CD4-positive, alpha-beta T cell treated with Interleukin-15 for 4 hours (primary cell): ENCODE results near the gene OR4D2.

Experiments
- DNase-seq: peaks from one replicate; pipeline ENCODE4 v3.0.0-alpha.2; 2020; ENCODE audit warnings: low spot score

Gene OR4D2

DNA sequence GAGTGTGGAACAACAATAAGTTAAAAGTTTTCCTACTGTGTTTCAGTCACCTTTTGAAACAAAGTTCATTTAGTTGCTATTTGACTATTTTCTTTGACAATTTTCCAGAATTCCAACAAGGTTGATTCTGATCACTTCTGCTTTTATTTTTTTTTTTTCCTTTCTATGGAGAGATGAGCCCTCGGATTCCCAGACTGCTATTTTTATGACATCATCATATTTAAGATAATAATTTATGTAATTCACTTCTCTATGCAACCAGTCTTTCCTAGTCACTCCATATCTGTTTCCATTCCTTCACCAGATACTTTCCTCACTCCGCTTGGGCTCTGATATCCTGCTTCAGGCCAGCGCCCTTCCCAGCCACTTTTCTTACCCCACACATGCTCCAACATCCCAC lies 8.1 kb downstream of the OR4D2 start:
- DNase-seq: no peak

DNA sequence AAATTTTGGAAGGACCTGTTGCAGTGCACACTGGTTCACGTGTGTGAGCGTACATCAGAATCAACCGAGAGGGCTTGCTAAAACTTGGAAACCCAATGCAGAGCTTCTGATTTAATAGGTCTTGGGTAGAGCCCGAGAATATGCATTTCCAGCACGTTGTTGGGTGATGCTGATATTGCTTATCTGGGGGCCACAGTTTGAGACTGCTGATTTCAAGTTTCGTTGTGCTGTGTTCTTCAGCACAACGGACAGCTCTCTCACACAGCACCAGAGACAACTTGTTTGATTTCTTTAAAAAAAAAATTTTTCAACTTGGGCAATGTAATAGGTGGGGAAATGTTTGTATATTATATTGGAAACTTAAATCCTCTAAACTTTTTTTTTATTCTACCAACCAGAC lies 9.4 kb downstream of the OR4D2 start:
- DNase-seq: no peak

DNA sequence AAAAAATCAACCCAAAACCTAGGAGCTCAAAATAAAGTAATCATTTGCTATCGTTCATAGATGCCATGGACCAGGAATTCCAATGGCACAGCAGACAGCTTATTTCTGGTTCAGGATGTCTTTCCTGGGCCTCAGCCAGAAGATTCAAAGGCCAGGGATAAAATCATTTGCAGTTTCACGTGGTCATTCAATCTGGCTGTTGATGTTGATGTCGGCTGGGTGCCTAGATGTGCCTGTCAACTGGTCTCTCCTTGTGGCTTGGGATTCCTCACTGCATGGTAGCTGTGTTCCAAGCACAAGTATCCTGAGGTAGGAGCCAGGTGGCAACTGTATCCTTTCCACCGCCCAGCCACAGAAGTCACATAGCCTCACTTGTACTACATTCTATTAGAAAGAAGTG lies 15.0 kb downstream of the OR4D2 start:
- DNase-seq: no peak

DNA sequence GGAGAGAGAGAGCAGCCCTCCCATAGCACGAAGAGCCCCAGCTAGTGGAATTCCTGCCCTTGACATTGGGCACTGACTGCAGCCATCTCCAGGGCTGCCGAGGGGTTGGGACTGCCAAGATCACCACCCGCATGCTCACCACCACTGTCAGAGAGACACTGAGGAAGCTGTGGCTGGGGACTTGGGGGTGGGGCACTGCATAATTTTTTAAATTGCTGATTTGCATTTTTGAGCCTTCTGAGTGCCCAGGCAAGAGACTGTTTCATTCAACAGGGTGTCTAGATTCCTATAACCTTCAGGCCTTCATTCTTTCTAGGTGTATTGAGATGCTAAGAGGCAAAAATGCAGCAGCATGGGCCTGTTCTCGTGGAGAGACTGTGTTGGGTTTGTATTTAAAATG lies 16.7 kb downstream of the OR4D2 start:
- no peak for DNase-seq

DNA sequence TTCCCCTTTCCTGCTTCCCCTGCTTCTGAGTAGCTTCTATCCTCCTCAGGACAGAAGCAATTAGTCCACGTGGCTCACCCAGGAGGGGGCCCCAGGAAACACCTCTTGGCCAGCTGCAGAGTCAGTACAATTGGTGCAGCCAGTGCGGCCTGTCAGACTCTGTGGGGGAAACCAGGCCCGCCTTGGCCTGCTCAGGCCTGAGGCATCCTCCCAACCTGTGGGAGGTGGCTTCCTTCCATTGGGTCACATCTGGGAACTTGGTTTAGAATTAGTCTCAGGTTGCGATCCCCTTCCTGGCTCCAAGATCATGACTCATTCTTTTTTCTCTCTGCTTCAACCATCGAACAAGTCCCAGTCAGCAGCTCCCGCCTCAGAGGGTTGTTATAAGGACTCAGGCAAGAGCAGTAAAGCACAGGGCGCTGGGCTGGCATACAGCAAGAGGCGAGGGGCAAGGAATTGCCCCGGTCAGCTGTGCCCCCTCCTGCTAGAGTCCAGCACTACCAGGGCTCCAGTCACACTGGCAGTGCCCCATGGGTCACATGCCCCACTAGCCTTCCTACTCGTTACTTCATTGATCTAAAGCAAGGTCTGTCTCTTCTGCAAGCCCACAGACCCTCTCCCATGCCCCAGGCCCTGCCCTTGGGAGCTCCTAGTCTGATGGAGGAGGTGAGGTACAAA lies 17.7 kb downstream of the OR4D2 start:
- DNase-seq: no peak

DNA sequence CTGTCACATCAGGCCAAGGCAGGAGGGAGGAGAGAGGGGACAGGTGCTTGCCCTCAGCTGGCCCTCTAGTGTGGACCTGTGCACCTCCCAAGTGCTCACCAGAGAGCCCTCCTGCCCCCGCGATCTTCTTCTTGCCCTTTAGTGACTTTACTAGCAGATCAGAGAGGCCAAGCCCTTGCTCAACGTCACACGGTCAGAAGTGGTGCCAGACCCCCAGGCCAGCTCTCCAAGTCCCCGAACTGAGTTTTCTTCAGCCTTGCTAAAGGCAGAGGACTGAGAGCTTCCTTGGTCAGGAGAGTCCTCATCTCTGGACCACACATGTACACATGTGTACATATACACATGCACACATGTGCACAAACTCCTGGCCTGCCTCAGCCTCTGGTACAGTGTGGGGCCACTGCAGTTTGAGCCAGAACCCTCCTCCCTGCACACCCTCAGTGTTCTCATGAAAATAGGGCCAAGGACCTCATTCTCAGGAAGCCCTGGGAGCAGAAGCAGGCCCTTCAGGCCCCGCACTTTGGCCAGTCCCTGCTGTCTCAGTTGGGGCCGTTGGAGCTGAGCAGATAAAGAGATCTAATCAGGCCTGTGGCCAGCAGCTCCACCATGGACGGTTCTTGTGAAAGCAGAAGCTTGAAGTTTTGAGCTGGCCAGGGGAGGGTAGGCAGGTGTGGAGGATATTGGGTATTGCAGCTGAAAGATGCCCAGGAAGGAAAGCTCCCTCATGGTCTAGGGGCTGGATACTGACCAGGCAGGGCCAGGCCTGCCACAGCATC lies 18.4 kb downstream of the OR4D2 start:
- DNase-seq: no peak

DNA sequence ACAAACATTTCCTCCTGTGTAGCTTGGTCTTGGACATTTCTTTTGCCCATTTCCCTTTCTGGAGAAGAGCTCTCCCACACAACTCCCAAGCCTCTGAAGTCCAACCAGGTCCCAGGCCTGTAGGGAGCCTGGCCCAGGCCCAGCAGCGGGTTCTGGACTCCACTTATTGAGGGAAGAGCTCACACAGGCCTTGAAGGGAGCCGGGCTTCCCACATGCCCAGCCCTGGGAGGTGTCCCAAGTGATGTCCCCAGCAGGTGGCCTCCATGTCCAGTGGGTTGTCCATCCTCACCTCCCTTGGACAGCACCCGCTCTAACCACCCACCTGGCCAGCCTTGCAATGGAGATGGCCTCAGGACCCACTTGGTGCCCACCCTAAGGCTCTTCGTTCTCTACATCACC lies 19.8 kb downstream of the OR4D2 start:
- DNase-seq: no peak

DNA sequence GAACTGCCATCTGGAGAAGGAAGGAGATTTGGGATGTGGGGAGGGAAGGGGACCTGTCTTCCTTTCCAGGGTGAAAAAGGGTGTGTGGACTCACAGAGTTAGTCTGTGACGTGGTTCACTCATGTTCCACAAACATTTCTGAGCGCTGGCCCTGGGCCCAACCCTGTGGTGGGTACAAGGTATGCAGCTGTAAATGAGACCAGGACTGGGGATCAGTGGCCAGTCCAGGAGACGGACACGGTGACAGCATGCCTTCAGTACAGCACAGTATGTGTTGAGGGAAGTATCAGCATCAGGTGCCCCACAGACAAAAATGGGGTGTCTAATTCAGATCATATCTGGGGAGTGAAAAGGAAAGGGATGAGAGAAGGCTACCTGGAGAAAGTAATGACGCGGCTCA lies 20.3 kb downstream of the OR4D2 start:
- DNase-seq: no peak

DNA sequence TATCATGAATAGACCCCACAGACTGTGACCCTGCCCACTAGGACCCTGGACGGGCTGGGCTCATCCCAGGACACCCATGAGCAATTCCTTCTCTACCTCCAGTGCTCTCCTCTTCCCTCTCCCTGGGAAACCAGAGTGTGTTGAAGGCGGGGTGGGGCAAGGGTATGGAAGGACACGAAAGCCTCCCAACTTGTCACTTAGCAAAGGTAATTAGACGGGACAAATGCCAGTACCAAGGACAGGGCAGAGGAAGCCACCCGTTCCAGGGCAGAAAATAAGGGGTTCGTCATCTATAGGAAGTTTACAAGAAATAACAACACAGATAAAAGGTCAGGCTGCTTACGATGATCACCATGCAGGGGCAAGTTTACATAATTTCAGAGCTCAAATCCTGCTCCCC lies 20.9 kb downstream of the OR4D2 start:
- no peak for DNase-seq

DNA sequence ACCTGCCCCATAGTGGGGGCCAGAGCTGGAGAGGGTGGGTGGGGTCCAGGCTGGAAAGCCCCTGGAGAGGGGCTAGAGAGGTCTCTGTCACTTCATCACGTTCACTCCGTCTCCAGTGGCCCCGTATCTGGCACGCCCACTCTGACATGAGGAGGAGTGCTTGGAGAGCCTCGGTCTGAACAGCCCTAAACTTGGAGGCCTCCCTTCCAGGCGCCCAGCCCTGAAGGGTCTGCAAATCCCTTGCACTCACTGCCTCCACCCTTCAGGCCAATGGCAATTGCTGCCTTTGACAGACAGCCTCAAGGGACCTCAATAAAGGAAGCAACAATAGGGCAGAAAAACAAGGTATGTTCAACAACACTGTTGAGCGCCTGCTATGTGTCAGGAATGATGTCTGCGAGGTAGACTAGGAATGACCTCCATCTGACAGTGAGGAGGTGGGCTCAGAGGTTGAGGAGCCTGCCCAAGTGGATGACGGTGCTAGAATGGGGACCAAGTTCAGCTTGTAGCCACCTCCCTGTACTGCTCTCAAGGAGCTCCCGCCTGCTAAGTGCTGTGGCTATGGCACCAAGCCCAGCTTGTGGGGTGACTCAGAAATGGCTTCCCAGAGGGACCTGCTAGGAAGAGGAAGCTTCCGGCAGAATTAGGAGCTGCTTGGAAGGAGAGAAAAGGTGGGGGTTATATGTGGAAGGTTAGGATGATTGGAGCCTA lies 22.8 kb downstream of the OR4D2 start:
- DNase-seq: no peak

DNA sequence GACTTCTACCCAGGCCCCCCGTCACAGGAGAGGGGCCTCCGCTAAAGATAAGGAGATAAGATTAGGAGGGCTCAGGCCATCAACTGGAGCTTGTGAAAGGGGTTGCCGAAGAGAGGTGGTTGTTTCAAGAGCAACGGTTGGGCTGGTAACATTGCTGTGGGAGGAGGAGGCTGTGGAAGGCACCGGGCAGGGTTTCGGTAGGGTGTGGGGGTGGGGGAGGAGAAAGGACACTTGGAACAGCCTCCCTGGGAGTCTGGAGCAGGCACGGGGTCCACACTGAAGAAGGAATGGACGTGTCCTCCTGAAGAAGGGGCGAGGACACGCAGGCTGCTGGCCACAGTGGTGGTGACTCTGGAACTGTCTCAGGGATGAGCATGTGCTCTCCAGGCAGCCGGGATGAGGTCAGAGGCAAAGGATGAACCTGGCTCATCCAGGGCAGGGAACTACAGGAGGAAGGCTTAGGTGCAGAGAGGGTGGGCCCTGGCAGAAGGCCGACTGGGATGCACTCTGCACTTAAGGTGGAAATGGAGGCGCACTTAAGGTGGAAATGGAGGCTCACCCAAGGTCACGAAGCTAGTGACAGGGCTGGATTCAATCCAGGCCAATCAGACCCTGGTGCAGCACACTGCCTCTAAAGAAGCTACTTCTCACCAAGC lies 24.6 kb downstream of the OR4D2 start:
- no peak for DNase-seq

DNA sequence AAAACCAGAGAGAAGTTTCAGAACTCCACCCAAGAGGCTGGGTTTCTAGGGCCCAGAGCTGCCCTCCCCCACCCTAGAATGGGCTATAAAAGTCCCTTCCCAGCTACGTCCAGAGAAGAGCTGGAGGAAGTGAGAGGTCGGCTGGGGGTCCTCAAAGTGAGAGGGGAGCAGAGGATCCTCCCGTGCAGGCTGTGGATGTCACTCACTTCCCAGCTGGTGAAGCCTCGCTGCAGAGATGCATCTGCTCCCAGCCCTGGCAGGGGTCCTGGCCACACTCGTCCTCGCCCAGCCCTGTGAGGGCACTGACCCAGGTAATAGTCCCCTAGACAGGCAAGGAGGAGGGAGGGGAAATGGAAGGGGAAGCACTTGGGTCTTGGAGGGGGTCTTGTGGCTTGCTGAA lies 25.8 kb downstream of the OR4D2 start, which contains the start of gene EPX:
Gene EPX, plus strand, starts transcription at position 115 of the 400 bp plus-strand sequence. Its CDS starts 121 bp downstream, at position 236.
- no peak for DNase-seq

DNA sequence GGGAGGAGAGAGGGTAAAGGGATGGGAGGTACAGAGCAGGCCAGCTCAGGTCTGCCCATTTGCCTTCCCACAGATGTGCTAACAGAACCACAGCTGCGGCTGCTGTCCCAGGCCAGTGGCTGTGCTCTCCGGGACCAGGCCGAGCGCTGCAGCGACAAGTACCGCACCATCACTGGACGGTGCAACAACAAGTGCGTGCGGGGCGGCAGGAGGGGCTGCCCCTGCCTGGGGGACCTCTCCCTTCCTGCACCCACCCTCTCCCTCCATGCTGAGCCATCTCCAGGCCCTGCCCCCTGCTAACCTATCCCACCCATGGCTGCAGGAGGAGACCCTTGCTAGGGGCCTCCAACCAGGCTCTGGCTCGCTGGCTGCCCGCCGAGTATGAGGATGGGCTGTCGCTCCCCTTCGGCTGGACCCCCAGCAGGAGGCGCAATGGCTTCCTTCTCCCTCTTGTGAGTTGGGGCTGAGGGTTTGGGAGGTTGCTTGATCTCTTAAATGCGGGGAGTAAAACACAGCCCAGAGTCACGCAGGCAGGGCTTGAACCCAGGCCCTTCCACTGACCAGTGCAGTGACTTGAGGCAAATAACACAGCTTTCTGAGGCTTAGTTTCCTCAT lies 27.0 kb downstream of the OR4D2 start:
- DNase-seq: no peak

DNA sequence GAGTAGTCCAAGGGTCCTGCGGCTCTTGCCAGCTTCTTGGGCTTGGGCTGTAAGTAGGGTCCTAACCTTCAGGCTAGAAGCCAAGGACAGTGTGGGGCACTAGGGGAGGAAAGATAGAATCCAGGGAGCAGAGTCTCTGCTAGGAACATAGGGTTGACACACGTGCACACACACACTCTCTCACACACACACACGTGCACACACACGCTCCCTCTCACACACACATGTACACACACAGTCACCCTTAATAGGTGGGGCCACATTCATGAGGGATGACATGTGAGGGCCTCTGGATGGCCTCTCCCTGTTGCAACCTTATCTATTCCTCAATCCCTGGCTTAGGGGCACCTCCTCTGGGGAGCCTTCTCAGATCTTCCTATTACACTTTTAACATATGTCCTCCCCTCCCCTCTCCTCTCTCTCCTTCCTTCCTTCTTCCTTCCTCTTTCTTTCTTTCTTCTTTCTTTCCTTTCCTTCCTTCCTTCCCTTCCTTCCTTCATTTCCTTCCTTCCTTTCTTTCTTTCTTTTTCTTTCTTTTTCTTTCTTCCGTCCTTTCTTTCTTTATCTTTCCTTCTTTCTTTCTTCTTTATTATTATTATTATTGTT lies 28.8 kb downstream of the OR4D2 start:
- DNase-seq: no peak

DNA sequence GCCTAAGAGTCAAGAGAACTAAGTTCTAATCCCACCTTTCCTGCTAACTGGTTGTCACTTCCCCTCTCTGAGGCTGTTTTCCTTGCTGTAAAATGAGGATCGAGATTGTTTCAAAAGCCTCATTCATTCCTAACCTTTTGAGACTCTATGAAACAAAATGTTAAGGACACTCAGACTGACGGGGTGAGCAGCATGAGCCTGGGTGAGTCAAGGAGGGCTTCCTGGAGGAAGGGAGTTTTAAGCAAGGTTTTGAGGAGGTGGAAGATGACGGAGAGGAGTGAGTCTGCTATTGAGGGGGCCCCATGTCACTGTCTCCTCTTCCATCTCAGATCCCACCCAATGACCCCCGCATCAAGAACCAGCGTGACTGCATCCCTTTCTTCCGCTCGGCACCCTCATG lies 29.8 kb downstream of the OR4D2 start:
- no peak for DNase-seq

DNA sequence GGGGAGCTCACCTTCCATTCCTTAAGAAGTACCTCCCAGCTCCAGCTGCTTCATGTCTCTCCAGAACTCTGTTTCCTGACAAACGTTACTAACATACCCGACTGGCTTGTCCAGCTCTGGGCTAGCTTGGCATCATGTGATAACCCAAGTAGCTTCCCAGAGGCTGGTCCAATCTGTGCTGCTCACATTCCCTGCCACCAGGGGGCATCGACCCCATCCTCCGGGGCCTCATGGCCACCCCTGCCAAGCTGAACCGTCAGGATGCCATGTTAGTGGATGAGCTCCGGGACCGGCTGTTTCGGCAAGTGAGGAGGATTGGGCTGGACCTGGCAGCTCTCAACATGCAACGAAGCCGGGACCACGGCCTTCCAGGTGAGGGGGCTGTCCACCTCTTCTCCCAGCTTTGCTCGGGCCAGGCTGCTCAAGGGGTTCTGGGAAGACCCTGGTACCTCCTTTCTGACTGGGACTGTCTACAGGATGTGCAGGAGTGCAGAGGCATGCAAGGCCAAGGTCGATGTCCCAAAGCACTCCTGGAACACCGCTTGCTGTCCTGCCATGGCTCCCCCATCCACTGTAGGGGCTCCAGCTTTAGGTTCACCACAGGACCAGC lies 33.3 kb downstream of the OR4D2 start:
- DNase-seq: peak; percentile 45

DNA sequence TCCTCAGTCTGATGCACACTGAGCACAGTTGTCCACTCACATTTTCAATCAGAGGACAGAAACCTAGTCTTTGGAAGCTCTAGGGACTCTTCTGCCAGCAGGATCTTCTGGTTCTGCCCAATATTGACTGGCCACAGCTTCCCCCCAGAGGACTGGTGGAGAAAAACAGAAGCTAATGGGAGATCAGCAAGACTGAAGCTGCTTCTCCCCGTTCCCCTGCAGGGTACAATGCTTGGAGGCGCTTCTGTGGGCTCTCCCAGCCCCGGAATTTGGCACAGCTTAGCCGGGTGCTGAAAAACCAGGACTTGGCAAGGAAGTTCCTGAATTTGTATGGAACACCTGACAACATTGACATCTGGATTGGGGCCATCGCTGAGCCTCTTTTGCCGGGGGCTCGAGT lies 36.1 kb downstream of the OR4D2 start:
- no peak for DNase-seq

DNA sequence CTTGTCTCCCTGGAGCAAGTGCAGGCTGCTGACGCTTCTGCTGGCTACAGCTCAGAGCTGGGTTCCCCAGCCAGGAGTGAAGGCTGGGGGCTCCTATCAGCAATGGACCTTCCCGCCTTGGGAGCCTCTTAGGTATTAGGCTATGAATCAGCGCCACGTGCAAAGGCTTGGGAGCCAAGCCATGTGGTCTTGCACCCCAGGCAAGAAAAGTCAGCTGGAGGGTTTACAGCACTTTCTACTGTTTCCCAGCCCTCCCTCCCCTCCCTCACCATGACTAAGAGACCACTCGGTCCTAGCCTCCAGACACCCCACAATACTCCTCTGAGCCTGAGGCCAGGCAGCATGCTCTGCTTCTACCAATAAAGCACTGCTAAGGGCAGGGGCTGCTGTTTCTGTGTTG lies 38.0 kb downstream of the OR4D2 start:
- DNase-seq: no peak

DNA sequence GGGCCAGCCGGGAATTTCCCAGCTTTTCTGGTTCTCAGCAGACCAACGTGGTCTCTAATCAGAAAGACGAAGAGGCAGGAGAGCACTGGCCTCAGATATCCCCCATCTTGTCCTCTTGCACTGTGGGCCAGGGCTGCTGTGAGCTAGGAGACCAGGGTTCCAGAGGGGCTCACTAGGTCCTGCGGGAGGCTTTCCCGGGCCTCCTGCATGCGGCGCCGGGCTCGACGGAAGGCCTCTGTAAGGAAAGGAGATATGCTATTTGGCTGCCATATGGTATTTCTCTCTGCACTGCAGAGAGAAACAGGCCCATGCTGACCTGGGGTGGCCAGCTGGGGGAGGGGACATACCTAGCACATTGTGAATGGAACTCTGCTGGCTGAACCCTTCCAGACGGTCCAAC lies 39.2 kb downstream of the OR4D2 start:
- DNase-seq: no peak

DNA sequence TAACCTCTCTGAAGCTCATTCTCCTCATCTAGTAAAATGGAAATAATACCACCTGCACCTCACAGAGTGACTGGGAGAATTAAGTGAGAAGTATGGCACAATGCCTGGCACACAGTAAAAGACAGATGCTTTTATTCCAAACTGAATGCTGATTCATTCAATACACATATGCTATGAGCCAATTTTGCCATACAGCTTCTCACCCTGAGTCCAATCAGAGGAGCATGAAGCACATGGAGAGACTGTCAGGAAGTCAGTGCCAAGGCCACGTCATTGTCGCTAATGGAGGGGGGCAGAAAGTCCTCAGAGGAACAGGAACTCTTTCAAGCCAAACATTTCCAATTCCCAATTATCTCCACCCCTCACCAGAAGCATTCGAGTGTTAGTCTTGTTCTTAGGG lies 40.7 kb downstream of the OR4D2 start:
- DNase-seq: no peak

DNA sequence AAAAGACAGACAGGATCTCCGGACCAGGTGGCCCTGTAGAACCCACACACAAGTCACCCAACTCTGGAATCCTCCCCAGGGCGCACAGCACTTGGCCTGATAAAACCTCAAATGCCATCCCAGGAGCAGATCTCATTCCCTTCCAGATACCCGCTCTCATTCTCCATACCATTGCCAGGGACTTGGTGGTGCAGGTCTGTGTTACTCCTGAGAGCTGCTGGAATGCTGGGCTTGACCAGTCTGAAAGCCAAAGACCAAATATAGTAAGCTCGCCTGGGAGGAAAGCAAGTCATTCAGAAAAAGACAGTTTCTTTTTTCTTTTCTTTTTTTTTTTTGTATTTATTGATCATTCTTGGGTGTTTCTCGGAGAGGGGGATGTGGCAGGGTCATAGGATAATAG lies 41.6 kb downstream of the OR4D2 start:
- DNase-seq: no peak
